WI38 (cell line): ENCODE measurements around the gene CFAP20DC.
"Not testable (repeated sequence)": the region's sequence is repeated elsewhere in the genome, so short reads cannot be mapped to it uniquely, and the experiment has no call there.

ENCODE experiments used
- H3K4me3 ChIP-seq: 2 replicates; pipeline ENCODE4 v1.5.1; 2011; ENCODE audit warnings: low read depth, mild to moderate bottlenecking, control low read depth, low read length
- TF ChIP-seq, protein P1 (sequence below): IDR thresholded peaks from 2 replicates; pipeline ENCODE4 v1.5.1; 2012; ENCODE audit warnings: low read depth, mild to moderate bottlenecking, control low read depth, low read length

CFAP20DC gene

DNA sequence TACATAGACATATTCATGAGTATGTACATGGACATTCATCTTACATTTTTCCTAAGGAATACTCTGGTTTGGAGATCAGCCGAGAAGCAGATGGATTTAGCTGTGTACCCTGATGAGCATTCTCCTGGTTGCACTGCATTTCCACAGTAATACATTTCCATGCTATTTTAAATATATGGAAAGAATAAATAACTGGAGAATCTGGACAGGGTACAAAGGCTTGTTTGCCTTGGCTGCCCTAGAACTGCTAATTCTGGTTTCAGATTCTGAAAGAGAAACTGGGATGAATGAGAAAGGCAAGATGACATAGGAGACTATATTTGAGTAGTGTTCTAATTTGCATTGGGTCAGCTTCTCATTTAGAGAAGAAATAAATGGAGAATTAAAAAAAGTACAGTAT, 192.4 kb downstream of the CFAP20DC start:
- TF ChIP-seq, protein P1, sequence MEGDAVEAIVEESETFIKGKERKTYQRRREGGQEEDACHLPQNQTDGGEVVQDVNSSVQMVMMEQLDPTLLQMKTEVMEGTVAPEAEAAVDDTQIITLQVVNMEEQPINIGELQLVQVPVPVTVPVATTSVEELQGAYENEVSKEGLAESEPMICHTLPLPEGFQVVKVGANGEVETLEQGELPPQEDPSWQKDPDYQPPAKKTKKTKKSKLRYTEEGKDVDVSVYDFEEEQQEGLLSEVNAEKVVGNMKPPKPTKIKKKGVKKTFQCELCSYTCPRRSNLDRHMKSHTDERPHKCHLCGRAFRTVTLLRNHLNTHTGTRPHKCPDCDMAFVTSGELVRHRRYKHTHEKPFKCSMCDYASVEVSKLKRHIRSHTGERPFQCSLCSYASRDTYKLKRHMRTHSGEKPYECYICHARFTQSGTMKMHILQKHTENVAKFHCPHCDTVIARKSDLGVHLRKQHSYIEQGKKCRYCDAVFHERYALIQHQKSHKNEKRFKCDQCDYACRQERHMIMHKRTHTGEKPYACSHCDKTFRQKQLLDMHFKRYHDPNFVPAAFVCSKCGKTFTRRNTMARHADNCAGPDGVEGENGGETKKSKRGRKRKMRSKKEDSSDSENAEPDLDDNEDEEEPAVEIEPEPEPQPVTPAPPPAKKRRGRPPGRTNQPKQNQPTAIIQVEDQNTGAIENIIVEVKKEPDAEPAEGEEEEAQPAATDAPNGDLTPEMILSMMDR: no peak
- H3K4me3 ChIP-seq: no peak overlapping the region

DNA sequence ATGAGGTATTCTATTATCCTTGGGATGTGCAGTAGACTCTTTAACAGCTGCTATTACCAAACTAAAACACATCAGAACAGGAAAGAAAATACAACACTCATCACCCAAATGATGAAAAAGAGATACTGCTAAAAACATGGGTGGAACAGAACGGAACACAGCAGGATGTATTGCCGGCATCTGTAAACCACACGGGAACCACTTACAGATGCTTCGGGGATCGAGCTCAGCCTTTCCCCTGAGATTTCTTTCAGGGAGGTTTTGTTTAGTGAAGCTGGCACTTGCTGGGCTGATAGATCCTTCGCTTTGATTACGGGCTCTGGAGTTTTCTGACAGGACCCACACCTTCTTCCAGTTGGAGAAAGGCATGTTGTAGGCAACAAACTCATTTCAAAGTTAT, 201.0 kb downstream of the CFAP20DC start:
- TF ChIP-seq, protein P1: no peak

DNA sequence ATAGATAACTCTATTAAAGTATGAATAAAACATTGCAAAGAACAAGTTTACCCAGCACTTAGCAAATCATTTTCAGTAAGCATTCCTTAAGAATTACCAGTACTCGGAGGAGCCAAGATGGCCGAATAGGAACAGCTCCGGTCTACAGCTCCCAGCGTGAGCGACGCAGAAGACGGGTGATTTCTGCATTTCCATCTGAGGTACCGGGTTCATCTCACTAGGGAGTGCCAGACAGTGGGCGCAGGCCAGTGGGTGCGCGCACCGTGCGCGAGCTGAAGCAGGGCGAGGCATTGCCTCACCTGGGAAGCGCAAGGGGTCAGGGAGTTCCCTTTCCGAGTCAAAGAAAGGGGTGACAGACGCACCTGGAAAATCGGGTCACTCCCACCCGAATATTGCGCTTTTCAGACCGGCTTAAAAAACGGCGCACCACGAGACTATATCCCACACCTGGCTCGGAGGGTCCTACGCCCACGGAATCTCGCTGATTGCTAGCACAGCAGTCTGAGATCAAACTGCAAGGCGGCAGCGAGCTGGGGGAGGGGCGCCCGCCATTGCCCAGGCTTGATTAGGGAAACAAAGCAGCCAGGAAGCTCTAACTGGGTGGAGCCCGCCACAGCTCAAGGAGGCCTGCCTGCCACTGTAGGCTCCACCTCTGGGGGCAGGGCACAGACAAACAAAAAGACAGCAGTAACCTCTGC, 207.6 kb downstream of the CFAP20DC start:
- H3K4me3 ChIP-seq: not testable (repeated sequence)

More for the DNA sequence above, 201.0 kb downstream of the CFAP20DC start:
- H3K4me3 ChIP-seq: no peak overlapping the region

DNA sequence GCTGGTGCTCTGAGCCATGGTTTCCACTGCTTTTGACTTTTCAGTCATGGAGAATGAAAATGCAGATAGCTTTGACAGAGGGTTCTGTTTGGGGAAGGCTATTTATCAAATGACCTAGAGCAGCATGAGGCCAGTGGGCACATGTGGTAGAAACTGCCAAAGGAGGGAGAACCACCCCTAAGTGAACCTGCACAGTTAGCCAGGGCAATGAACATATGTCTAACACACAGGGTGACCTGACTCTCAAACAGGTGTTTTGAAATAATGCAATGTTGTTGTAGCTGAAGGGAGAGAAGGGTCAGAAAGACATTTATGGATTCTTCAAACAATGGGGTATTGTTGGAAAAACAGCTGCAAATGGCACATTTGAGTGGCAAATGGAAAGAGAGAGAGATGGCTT, 208.9 kb downstream of the CFAP20DC start:
- no peak overlapping the region for H3K4me3 ChIP-seq
- TF ChIP-seq, protein P1: no peak

DNA sequence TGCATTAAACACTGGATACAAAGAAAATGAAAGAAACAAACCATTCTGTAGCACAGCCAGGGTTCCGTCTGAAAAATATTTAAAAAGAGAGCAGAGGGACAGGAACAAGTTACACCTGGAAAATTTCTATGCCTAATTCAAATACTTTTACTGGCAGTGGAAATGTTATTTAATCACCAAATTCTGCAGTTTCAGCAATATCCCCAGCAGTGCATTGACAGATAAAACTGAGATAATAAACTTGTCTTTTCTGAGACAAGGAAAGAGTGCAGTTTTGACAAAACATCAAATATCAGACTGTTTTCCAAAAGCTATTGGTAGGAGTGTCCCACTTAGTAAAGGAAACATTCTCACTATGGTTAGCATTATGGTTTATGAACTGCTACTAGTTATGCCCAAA, 209.9 kb downstream of the CFAP20DC start:
- TF ChIP-seq, protein P1: no peak
- H3K4me3 ChIP-seq: no peak overlapping the region

DNA sequence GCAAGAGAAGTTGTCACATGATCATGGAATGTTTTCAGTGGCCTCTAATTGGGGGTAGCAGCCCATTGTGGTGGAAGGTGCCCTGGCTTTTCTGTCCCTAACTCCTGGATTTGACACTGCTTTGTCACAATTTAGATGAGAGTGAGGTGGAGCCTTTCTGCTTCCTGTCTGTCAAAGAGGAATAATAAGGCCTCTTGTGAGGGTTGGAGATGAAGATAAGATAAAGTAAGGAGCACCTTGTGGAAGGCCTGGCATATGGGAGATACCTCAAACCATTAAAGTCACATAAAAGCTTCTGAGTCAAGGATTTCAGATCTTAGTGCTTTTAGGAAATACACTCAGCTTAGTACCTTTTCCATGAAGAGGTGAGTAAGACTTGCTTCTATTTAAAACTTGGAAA, 210.6 kb downstream of the CFAP20DC start:
- TF ChIP-seq, protein P1: no peak
- no peak overlapping the region for H3K4me3 ChIP-seq

DNA sequence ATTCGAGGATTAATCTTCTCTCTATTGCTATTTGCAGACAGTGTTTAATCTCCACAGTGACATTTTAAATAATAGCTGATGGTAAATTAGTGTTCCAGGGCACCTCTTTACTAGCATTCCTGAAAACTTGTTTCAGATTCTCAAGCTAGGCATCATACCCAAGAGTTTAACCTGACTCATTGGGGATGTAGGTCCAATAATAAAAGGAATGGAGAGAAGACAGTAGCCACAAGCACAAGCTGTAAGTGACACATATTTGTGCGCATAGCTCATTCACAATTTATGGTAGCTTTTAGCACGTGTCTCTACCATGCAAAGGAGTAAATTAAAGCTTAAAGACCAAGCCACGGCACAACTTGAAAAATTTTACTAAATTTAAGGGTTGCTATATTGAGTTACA, 212.0 kb downstream of the CFAP20DC start:
- TF ChIP-seq, protein P1: no peak
- H3K4me3 ChIP-seq: no peak overlapping the region
